Measurements from ENCODE around the gene SCO1.
"Not testable (repeated sequence)": the region's sequence is repeated elsewhere in the genome, so short reads cannot be mapped to it uniquely, and the experiment has no call there.

SCO1 gene

DNA sequence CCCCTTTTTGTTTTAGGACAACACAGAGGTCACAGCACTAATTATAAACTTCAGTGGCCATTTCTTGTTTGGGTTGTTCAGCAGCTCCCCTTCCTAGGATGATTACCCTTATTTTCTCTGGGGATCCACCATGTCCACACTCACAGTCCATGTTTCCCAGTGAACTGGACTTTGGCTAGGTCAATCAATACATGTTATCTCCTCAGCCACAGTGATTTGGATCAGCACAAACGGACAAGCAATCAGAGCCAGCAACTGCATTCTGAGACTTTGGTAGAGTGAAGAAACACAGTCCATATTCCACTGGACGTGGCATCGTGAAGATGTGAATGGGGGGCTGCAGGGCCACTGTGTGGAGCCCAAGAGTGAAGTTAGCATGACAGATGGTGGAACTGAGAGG is 27.9 kb upstream of the SCO1 start:
- no peak for DNase-seq (ENCODE audit: low spot score)

DNA sequence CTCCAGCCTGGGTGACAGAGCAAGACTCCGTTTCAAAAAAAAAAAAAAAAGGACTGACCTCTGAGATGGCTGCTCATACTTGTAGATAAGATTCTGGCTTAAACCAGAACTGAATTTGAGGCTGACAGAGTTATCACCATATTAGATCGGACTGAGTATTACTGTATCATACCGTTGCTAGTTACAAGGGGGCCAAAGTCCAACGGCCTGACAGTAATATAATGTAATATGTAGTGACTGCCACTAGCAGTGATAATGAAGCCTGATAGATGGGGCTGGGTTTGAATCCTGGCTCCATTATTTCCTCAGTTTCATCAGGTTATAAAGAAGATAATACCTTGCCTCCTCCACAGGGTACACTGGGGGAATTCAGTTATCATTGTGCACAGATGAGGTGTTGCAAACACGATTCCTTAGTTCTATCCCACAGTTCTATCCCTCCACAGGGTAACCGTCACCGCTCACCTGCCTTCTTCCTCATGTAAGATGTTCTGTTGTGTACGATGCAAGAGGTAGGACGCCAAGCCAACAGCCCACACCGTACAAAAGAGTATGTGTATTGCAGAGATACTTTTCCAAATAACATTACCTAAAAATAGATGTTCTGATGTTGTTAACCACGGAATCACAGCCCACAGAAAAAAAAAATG is 27.3 kb upstream of the SCO1 start:
- DNase-seq (ENCODE audit: low spot score): no peak

DNA sequence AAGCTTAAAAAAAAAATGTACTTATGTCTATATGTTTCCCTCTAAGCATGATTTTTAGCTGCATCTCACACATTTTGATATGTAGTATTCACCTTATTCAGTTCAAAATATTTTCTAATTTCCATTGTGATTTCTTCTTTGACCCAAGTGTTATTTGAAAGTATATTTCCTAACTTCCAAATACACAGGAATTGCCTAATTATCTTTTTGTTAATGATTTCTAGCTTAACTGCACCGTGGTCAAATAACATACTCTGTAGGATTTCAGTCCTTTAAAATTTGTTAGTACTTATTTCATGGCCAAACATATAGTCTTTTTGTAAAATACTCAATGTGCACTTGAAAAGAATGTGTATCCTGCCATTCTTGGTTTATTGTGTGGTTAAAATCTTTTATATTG is 21.2 kb upstream of the SCO1 start:
- DNase-seq (ENCODE audit: low spot score): no peak

DNA sequence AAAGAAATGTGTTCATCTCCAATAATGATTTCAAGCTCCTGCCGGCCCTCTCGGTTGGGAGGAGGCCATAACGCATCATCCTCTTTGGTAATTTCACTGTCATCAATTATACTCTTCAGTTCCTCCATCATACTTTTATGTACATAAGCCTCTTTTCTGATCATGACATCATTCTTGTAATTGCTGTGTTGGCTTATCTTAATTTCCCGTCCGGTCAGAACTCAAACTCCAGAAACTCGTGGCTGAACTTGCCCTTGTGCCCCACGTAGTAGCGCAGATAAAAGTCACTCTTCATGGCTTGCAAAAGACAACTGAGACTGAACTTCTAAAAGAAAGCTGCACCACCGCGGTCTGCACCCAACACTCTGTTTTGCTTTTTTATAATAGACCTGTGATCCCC is 18.9 kb upstream of the SCO1 start:
- DNase-seq (ENCODE audit: low spot score): no peak

DNA sequence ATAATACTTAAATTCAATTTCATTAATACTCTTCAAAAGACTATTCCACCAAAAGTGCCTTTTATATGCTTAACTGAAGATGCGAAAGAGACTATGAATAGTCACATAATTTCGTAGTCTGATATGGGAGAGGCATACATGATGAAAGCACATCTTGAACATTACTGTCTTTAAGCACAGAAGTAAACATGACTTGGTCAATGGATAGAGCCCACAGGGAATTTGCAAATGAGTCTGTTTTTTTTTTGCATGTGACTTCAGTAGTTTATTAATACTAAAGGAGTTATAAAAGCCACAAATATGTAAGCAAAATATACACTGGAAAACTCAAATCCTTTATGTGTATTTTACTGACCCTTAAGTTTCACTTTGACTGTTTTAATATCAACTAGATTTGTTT is 16.0 kb upstream of the SCO1 start:
- DNase-seq (ENCODE audit: low spot score): no peak

DNA sequence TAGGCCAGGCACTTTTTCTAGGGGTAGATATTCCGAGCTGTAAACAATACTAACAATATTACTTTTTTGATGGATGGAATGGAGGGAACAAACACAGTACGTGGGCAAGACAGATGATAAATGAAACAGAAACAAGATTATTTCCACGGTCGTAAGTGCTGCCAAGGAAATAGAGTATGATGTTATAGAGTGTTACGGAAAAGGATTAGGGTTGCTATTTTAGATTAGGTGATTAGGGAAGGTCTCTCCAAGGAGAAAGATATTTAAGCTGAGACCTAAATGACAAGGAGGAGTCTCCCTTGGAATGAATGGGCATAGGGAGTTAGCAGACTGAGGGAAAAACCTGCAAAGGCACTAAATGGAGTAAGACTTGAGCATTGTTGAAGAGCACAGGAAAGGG is 8.4 kb upstream of the SCO1 start:
- no peak for DNase-seq (ENCODE audit: low spot score)

DNA sequence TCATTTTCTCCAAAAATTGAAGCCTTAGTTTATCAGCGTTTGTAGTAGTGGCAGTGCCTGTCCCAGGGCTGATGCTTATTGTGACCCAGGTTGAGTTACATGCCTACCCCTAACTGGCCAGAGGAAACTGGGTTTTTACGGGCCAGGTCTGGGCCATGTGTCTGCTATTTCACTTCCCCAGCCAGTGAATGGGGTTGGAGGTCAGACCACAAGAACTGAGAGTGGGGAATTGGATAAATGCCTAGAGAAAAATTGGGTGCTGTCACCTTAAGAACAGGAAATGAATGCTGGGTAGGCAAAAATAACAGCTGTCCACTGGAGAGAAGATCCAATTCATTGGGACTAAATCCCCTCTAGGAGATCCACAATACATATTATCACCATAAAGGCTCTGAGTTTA is 5.2 kb upstream of the SCO1 start:
- DNase-seq (ENCODE audit: low spot score): no peak

DNA sequence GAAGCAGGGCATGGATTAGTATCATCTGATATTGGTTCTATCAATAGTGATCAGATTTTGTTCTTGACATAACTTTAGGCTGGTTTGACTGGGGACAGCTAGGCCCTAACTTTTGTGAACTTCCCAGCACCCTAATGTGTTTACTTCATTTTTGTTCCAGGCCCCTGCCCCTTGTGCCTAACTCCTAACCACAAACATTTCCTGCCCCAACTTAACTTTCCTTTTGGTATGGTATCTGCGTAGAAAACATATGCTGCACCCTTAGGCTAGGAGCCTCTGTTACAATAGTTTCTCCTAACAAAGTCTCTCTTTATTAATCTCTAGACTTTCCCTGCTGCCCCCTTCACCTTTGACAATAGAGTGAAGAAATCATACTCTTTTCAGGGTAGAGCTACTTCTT is 2.5 kb upstream of the SCO1 start:
- DNase-seq (ENCODE audit: low spot score): no peak

DNA sequence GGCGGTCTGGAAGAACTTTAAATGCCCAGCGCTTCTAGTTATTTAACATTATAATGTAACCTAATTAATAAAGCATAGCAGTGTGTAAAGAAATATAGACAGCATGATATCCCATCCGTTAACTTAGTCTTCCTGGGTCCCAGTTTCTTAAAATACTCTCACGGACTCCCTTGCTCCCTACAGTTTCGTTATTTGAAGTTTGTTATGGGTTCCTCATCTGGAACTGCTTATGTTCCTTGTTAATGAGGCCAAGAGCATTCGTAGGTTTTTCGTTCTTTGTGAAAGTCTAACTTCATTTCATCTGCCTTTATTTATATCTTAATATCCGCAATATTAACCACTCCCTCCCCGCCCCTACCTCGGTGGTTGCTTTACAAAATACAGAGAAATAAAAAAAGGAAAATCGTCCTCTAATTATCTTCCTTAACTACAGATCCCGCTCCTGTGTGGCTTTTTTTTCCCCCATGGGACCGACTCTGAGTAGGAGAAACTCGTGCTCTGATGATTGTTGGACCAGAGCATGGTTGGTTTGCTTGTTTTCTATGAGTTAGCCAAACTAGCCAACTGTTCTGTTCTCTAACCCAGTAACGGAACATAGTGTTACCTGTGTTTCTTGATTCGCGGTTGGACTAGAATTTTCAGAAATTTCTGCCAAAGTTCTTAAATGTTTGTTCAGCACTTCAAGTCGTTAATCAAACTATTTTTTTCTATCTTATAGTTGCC is 924 bp upstream of the SCO1 start:
- no peak for DNase-seq (ENCODE audit: low spot score)

DNA sequence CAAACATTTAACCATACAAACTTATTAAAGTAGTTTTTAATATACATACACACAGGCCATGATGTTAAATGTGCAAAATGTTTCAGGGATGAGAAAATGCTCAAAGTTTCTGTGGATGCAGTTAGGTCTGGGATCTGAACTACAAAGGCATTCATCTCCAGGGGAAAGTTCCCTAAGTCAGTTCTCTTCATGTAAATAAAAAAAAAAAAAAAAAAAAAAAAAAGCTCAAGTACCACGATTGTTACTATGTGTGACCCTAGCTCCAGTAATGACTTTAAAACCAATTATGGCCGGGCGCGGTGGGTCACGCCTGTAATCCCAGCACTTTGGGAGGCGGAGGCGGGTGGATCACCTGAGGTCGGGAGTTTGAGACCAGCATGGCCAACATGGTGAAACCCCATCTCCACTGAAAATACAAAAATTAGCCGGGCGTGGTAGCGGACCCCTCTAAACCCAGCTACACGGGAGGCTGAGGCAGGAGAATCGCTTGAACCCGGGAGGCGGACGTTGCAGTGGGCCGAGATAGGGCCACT is 1.4 kb downstream of the SCO1 start:
- not testable (repeated sequence) for DNase-seq (ENCODE audit: low spot score)

DNA sequence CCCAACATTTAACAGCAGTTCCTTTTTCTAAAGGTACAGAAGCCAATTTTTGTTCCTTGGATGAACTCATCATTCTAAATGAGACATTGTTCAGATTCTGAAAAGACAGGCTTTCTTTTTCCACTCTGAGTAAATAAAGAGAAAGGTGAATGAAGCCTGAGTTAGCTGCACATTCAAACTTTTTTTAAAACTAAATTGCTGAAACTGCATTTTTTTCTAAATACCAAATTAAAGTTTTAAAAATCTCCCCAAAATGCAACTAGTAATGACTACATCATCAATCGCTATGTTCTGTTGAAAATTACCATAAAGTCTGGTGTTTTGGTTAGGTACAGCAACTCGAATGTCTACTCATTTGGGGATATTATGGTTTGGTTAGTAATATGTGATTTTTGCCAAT is 9.8 kb downstream of the SCO1 start:
- DNase-seq (ENCODE audit: low spot score): no peak

DNA sequence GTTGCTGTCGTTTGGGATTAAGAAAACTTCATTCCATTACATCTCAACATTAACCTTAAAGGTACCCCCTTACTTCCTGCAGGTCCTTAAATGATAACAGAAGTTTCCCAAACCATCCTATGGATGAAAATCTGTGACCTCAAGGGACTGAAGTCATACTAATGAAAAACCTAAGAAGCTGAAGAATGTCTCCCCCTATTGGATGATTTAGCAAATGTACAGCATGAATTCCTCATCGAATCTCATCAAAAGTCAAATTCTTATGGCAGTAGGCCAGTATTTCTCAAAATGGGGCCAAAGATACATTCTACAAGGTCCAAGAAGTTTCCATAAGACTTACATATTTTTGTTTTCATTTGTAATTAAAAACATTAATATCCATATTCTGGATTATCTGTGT is 13.5 kb downstream of the SCO1 start:
- DNase-seq (ENCODE audit: low spot score): no peak

DNA sequence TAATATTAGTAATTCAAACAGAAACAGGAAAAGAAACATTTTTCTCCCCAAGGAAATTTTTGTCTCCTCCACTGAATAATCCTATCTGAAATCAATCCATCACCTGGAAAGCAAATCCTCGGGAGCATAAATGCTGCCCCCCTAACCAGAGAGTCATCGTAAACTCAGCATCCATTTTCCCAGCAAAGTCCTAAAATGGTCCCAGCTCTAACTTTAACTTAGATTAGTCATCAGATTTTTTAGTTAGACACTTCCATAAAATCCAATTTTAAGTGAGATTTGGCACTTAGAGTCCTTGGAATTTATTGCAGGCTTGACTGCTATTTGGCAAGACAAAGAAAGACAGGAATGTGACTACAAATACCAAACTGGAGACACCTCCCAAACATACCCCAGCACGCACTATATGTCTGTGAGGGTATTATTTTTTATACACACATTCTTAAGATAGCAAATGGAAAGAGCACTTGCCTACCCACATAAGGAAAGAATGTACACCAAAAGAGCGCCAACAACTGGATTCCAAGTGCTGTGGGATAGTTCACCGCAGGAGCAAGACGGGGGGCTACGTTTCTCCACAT is 15.4 kb downstream of the SCO1 start:
- DNase-seq (ENCODE audit: low spot score): no peak

DNA sequence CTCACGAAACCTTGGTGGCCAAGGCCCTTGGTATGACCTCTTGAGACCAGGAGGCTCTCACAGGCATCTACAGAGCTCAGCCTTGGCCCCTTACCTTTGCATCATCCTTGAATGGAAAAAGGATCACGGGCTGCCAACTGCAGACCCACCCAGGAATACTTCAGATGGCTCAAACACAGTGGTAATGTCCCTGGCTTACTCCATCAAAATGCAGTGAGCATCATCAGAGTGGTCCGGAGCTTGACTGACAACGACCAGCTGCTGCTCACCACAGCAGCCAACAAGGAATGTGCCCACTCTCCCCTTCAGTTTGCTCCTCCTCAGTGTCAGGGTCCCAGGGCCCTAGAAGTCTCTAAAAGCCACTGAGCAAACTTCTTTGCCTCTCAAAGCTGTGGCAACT is 22.6 kb downstream of the SCO1 start:
- DNase-seq (ENCODE audit: low spot score): no peak

DNA sequence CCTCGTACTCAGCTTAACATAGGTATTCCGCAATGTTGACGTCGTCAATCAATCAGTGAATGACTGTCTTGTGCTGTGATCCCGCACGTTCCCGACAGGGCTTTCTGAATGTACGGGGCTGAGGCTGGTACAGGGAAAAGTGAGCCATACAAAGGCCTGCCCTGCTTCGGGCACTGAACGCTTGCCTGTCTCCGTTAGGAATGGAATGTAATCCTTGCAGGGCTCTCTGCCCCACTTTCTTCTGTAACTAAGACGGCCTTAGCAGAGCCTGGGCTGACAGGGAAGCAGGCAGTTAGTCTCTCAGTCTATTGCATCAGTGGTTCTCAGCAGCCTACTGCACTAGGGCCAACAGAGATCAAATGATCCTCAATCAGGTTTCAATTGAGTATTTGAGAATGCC is 24.0 kb downstream of the SCO1 start:
- DNase-seq (ENCODE audit: low spot score): no peak

DNA sequence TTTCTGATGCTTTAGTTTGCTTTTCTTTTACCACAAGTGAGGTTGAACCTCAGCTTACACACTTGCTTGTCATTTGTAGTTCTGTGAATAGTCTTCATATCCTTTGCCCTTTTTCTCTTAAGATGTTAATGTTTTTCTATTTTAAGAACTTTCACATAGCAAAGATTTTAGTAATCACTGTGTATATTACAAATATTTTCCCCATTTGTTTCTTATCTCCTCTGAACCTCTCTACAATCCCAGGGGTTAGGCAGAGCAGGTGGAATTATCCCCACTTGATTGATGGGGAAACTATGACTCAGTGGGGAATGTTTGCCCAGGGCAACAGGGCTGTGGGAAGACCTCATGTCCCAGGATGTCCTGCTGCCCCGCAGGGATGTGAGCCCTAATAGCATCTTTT is 28.6 kb downstream of the SCO1 start:
- no peak for DNase-seq (ENCODE audit: low spot score)

DNA sequence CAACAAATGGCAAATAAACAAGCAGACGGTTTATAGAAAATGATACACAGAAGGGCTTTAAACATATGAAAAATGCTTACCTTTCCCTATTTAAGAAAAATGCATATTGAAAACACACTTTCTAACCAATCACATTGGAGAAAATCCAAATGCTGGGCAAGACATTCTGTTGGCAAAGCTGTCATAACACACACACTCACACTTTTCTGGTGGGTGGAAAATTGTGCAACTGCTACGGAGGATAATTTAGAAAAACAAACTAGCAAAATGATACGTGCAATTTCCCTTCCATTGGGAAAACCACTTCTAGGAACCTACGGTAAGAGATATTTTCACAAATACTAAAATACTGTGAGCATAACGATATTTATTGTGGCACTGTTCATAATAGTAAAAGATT is 30.4 kb downstream of the SCO1 start:
- DNase-seq (ENCODE audit: low spot score): no peak

DNA sequence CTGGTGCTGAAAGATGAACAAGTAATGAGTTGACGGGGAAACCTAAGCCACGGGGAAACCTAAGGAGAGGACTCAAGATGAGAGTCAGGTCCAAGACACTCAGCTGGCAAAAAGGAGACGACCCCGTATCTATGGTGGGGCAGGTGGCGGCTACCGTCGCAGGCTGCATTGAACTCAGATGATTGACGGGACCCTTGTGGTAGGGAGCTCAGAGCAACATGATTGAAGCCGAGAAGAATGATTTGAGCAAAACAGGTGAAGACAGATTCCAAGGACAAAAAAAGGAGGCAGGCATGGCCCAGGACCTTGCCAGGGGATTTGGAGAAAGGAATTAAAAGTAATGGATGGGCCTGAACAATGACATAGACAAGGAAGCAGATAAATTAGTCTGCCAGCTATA is 32.8 kb downstream of the SCO1 start:
- no peak for DNase-seq (ENCODE audit: low spot score)

DNA sequence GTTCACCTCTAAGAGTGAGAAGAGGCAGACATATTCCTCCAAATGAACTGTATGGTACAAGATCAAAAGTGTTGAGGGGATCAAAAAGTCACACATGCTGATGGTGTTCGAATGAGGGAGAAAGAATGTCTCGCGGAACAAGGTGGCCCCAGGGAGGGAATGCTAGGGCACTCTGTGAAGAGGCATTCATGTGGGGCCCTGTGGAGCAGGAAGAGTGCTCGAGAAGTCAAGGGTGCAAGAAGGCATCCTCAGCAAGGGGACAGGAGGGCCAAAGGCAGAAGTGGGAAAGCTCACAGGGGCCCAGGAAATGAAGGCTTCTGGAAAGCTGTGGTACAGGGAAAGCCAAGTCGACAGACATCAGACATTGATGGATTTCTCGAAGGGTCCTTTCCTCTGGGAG is 34.1 kb downstream of the SCO1 start:
- no peak for DNase-seq (ENCODE audit: low spot score)

DNA sequence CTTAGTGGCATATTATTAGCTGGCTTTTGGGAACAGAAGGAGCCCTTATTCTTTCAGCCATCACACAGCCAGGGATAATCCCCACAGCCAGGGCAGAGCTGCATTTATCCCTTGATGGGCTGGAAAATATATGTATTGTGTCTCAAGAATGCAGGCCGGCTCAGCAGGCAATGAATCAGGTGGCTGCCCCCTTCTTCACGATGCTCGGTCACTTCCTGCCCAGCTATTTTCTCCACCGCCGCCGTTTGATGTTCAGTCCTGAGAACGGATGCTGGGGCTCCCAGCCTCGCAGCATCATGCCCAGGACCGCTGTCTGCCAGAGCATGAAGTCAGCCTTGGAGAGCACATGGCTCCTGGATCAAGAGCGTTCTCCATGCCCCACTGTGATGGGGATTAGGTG is 35.9 kb downstream of the SCO1 start:
- DNase-seq (ENCODE audit: low spot score): no peak

DNA sequence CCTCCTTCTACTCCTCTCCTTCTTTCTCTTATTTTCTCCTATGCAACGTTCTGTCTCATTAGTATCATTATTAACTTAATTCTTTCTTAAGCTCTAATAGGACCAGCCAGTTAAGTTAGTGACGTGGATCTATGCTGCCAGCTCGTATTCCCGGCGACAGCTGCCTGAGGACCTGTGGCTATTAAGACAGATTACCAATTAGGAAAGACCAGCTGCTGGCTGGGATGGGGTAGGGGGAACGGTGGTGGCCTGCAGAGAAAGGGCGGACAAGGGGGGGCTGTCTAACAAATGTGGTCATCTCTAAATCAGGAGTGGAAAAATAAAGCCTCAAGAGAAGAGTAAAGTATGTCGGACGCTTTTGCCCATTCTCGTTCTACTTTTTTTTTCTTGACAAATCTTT is 39.5 kb downstream of the SCO1 start:
- DNase-seq (ENCODE audit: low spot score): no peak

DNA sequence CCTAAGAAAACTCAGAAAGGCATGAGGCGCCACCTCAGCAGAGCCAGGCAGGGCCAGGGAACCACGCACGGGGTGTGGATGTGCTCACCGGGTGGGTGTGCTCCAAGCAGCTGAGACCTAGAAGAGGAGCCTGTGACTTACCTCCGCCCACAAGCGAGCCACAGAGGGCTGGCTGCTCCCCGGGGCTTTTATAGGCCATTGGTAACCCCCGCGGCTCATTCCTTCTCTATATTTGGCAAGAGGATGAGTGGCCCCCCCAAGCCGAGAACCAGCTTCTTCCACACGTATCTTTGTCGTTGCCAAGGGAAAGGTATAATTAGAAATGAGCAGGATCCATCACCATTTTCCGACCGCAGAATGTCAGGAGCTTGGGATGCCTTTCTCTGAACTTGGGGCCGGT is 40.2 kb downstream of the SCO1 start, which contains the start of gene MYH3:
TSS of gene MYH3 (minus strand) at position 162 of the 400 bp plus-strand sequence. CDS start 2,245 bp downstream, outside the sequence.
- DNase-seq (ENCODE audit: low spot score): no peak

DNA sequence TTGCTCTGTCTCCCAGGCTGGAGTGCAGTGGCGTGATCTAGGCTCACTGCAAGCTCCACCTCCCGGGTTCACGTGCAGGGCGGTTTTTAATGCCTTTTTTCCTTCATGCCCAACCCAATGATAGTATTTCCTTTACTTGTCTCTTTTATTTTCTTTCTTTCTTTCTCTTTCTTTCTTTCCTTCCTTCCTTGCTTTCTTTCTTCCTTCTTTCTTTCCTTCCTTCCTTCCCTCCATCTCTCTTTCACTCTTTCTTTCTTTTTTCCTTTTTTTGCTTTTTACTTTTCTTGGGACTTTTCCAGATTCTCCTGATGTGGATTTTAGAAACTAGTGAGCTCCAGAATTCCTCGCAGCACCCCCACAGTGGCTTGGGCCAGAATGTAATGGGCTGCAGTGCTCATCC is 43.3 kb downstream of the SCO1 start:
- no peak for DNase-seq (ENCODE audit: low spot score)
